Peyer's patch (tissue), 4 donors: ENCODE measurements around the gene USP34. TPM values are rescaled to one million over a fixed set of nuclear protein-coding genes. Genes with fewer than 3 reads are reported as not detected.

ENCODE experiments used
- DNase-seq, 3 donors: peaks; one replicate each; pipeline ENCODE4 v3.0.0-alpha.2; 2017 to 2019
- H3K27ac ChIP-seq, 4 donors: fragments of 200-600 bp; sonication (generic); one replicate each; pipeline ENCODE4 v1.5.1; 2016 to 2019
- H3K27me3 ChIP-seq, 2 donors: fragments of 200-600 bp; sonication (generic); one replicate each; pipeline ENCODE4 v1.5.1; 2019
- H3K36me3 ChIP-seq, 3 donors: fragments of 200-600 bp; sonication (generic); one replicate each; pipeline ENCODE4 v1.5.1; 2016 to 2019
- H3K4me1 ChIP-seq, 4 donors: fragments of 200-600 bp; sonication (generic); one replicate each; pipeline ENCODE4 v1.5.1; 2016 to 2019
- H3K4me3 ChIP-seq, 4 donors: fragments of 200-600 bp; sonication (generic); 1 replicate in 3 of 4; 2 replicates in 1 of 4; pipeline ENCODE4 v1.5.1; 2016 to 2019; ENCODE audit warnings: mild to moderate bottlenecking in 1 of 4
- H3K9me3 ChIP-seq, 4 donors: fragments of 200-600 bp; sonication (generic); one replicate each; pipeline ENCODE4 v1.5.1; 2016 to 2019; ENCODE audit warnings: mild to moderate bottlenecking in 1 of 4
- CTCF ChIP-seq, 6 experiments: fragments of 450-650 bp in 4 of 6; fragments of 200-600 bp in 2 of 6; sonication (generic) in 1 of 6; IDR thresholded peaks; one replicate each; pipeline ENCODE4 v1.5.1; 2017 to 2019; ENCODE audit warnings: antibody characterized with exemption in 6 of 6, mild to moderate bottlenecking in 3 of 6, moderate library complexity in 1 of 6
- POLR2A ChIP-seq, 2 donors: fragments of 450-650 bp; IDR thresholded peaks; one replicate each; pipeline ENCODE4 v1.5.1; 2017; ENCODE audit warnings: antibody characterized with exemption in 2 of 2, mild to moderate bottlenecking in 2 of 2, moderate library complexity in 2 of 2
- total RNA-seq, 4 donors: library from RNA; depleted of rRNA; stranded (reverse); fragments of >200 nt; gene quantifications; one replicate each; pipeline ENCODE4 v1.1.0, GENCODE V29; 2016

Gene USP34
- total RNA-seq, 4 donors from 2014 or later, result 148 to 201 (median 172) TPM

- Histone ChIP-seq H3K4me3 (no peak overlapping the region), H3K27me3 (no peaks in the 10 kb centered on the region), H3K36me3 (peaks cover 0 to 44% (median 0%) of the 10 kb centered on the region in 3 donors), H3K27ac (no peak overlapping the region), H3K9me3 (no peaks in the 10 kb centered on the region), H3K4me1 (no peaks in the 10 kb centered on the region)
- TF ChIP-seq POLR2A (IDR thresholded peaks at IDR 0.05), result no peak
- TF ChIP-seq CTCF (IDR thresholded peaks at IDR 0.05), result no peak
- no peak for DNase-seq
Measured at GRCh38 chr2:61510674-61511671, 40.1 kb upstream of the USP34 start.

- no peaks in the 10 kb centered on the region for H3K27me3 ChIP-seq
- H3K36me3 ChIP-seq, result peaks cover 0 to 50% (median 0%) of the 10 kb centered on the region in 3 donors
- H3K4me1 ChIP-seq, result no peaks in the 10 kb centered on the region
- no peak for DNase-seq
- no peaks in the 10 kb centered on the region for H3K9me3 ChIP-seq
- H3K27ac ChIP-seq, result no peak overlapping the region
- no peak for TF ChIP-seq CTCF (IDR thresholded peaks at IDR 0.05)
- TF ChIP-seq POLR2A (IDR thresholded peaks at IDR 0.05), result no peak
- H3K4me3 ChIP-seq, result no peak overlapping the region
Measured at GRCh38 chr2:61504949-61505348, 34.1 kb upstream of the USP34 start.

- no peak overlapping the region for H3K27ac ChIP-seq
- no peak overlapping the region for H3K4me3 ChIP-seq
- no peaks in the 10 kb centered on the region for H3K27me3 ChIP-seq
- TF ChIP-seq CTCF (IDR thresholded peaks at IDR 0.05) (no peak), POLR2A (IDR thresholded peaks at IDR 0.05) (no peak)
- peaks cover 0 to 91% (median 3%) of the 10 kb centered on the region in 3 donors for H3K36me3 ChIP-seq
- H3K9me3 ChIP-seq, result no peaks in the 10 kb centered on the region
- H3K4me1 ChIP-seq, result no peaks in the 10 kb centered on the region
- DNase-seq, result no peak
Measured at GRCh38 chr2:61499060-61499459, 28.2 kb upstream of the USP34 start.

GRCh38 chr2:61493523-61493942, 22.6 kb upstream of the USP34 start:
- H3K36me3 ChIP-seq, result peaks cover 0 to 98% (median 6%) of the 10 kb centered on the region in 3 donors
- no peak overlapping the region for H3K27ac ChIP-seq
- no peaks in the 10 kb centered on the region for H3K4me1 ChIP-seq
- TF ChIP-seq POLR2A (IDR thresholded peaks at IDR 0.05), result no peak
- TF ChIP-seq CTCF (IDR thresholded peaks at IDR 0.05), result no peak
- H3K4me3 ChIP-seq, result no peak overlapping the region
- DNase-seq, result no peak
- no peaks in the 10 kb centered on the region for H3K9me3 ChIP-seq
- no peaks in the 10 kb centered on the region for H3K27me3 ChIP-seq

GRCh38 chr2:61492476-61492875, 21.6 kb upstream of the USP34 start:
- Histone ChIP-seq H3K9me3 (no peaks in the 10 kb centered on the region), H3K36me3 (peaks cover 0 to 98% (median 6%) of the 10 kb centered on the region in 3 donors), H3K4me1 (no peaks in the 10 kb centered on the region), H3K27ac (no peak overlapping the region), H3K27me3 (no peaks in the 10 kb centered on the region), H3K4me3 (no peak overlapping the region)
- DNase-seq, result no peak
- TF ChIP-seq CTCF (IDR thresholded peaks at IDR 0.05), result no peak
- TF ChIP-seq POLR2A (IDR thresholded peaks at IDR 0.05), result no peak
